Keratinocyte (primary cell): ENCODE results near the gene SDF2L1. TPM values are rescaled to one million over a fixed set of nuclear protein-coding genes. Genes with fewer than 3 reads are reported as not detected.

Source experiments
- DNase-seq: peaks from one replicate; pipeline ENCODE4 v3.0.0-alpha.2; 2011; ENCODE audit warnings: low read depth, missing footprints, low spot score
- FAIRE-seq: peaks from 2 replicates; lab custom pipeline; 2011; peaks lifted over from hg19 to GRCh38; lab: Jason Lieb, UNC
- H2AFZ ChIP-seq: 2 replicates; pipeline ENCODE4 v1.6.0; 2012; ENCODE audit warnings: low read length, control low read depth, inconsistent platforms; ENCODE audit not compliant: control insufficient read depth
- H3K27ac ChIP-seq: 2 replicates; pipeline ENCODE4 v1.5.1; 2011; ENCODE audit warnings: low read length; ENCODE audit not compliant: control insufficient read depth, insufficient read depth
- H3K27me3 ChIP-seq: 3 replicates; pipeline ENCODE4 v1.6.0; 2011; ENCODE audit warnings: low read length; ENCODE audit not compliant: control insufficient read depth, insufficient read depth; ENCODE audit errors: extremely low read depth
- H3K36me3 ChIP-seq, 2 experiments: 2 replicates in 1 of 2; 3 replicates in 1 of 2; pipeline ENCODE4 v1.5.1; 2011; ENCODE audit warnings: low read length in 2 of 2, mild to moderate bottlenecking in 1 of 2; ENCODE audit not compliant: control insufficient read depth in 2 of 2, insufficient read depth in 2 of 2; ENCODE audit errors: extremely low read depth in 1 of 2
- H3K4me1 ChIP-seq: 3 replicates; pipeline ENCODE4 v1.5.1; 2011; ENCODE audit warnings: low read length; ENCODE audit not compliant: control insufficient read depth, insufficient read depth; ENCODE audit errors: extremely low read depth
- H3K4me2 ChIP-seq: 3 replicates; pipeline ENCODE4 v1.6.0; 2011; ENCODE audit warnings: low read depth, low read length; ENCODE audit not compliant: control insufficient read depth, insufficient read depth; ENCODE audit errors: extremely low read depth
- H3K4me3 ChIP-seq, 3 experiments: fragments of 200-600 bp in 1 of 3; sonication (generic) in 1 of 3; 2 replicates in 2 of 3; 3 replicates in 1 of 3; pipeline ENCODE4 v1.5.1; 2011 to 2016; ENCODE audit warnings: low read length in 3 of 3, mild to moderate bottlenecking in 3 of 3, control low read depth in 2 of 3, inconsistent platforms in 1 of 3, low read depth in 1 of 3, mixed read lengths in 1 of 3, mixed run types in 1 of 3, moderate library complexity in 1 of 3; ENCODE audit not compliant: control insufficient read depth in 2 of 3, insufficient read depth in 2 of 3; ENCODE audit errors: extremely low read depth in 1 of 3
- H3K79me2 ChIP-seq: 2 replicates; pipeline ENCODE4 v1.6.0; 2012; ENCODE audit warnings: low read length; ENCODE audit not compliant: control insufficient read depth, insufficient read depth
- H3K9ac ChIP-seq: 3 replicates; pipeline ENCODE4 v1.6.0; 2011; ENCODE audit warnings: low read length; ENCODE audit not compliant: control insufficient read depth, insufficient read depth; ENCODE audit errors: extremely low read depth
- H3K9me1 ChIP-seq: 3 replicates; pipeline ENCODE4 v1.6.0; 2011; ENCODE audit warnings: low read length; ENCODE audit not compliant: control insufficient read depth, insufficient read depth; ENCODE audit errors: extremely low read depth
- H3K9me3 ChIP-seq: 2 replicates; pipeline ENCODE4 v1.5.1; 2012; ENCODE audit warnings: low read depth, low read length; ENCODE audit not compliant: control insufficient read depth
- H4K20me1 ChIP-seq: 3 replicates; pipeline ENCODE4 v1.6.0; 2011; ENCODE audit warnings: low read length; ENCODE audit not compliant: control insufficient read depth, insufficient read depth; ENCODE audit errors: extremely low read depth
- CTCF ChIP-seq, 3 experiments: IDR thresholded peaks in 1 of 3; conservative IDR thresholded peaks in 1 of 3; optimal IDR thresholded peaks in 1 of 3; 2 replicates in 2 of 3; 3 replicates in 1 of 3; pipeline versions ENCODE3 to v1.5.1; 2011; ENCODE audit warnings: low read length in 3 of 3, mild to moderate bottlenecking in 3 of 3, moderate library complexity in 2 of 3, control low read depth in 1 of 3, inconsistent platforms in 1 of 3; ENCODE audit not compliant: insufficient read depth in 2 of 3; ENCODE audit errors: extremely low read depth in 1 of 3
- EZH2 ChIP-seq: IDR thresholded peaks from one replicate; pipeline ENCODE4 v1.6.1; 2012; ENCODE audit warnings: inconsistent platforms, mild to moderate bottlenecking, low read length, moderate library complexity
- dilution Hi-C: fragments of 300-500 bp; cut with MboI; formaldehyde crosslinking; loops from one replicate; pipeline ENCODE4 v1.7.0; 2020; ENCODE audit warnings: low sequenced_read_pairs; ENCODE audit not compliant: extremely low pct_ligation_motif_present
- polyA plus RNA-seq, 5 experiments: library from polyadenylated mRNA; depleted of rRNA in 3 of 5; stranded (reverse) in 3 of 5; stranded (forward) in 1 of 5; unstranded in 1 of 5; fragments of >200 nt; gene quantifications; 1 replicate in 1 of 5; 2 replicates in 3 of 5; 3 replicates in 1 of 5; pipeline versions ENCODE4 v1.2.1 to v1.2.3, GENCODE V29; 2011 to 2012; ENCODE audit warnings: missing spikeins in 2 of 5, low read depth in 1 of 5, low replicate concordance in 1 of 5

The SDF2L1 gene
- polyA plus RNA-seq, 1 donor (not counting 4 experiments of a cell fraction or from before 2014, with no cell fraction given), result 25.6 TPM

GRCh38 chr22:21632931-21633330 lies 9.2 kb upstream of the SDF2L1 start:
- no peaks in the 10 kb centered on the region for H3K9me1 ChIP-seq
- H3K79me2 ChIP-seq, result peaks cover 18% of the 10 kb centered on the region
- H3K9me3 ChIP-seq, result no peaks in the 10 kb centered on the region
- H3K4me1 ChIP-seq, result peaks cover 12% of the 10 kb centered on the region
- no peak overlapping the region for H2AFZ ChIP-seq
- FAIRE-seq, result no peak
- no peaks in the 10 kb centered on the region for H3K27me3 ChIP-seq
- no peak overlapping the region for H3K4me2 ChIP-seq
- DNase-seq, result no peak
- dilution Hi-C loops, result no loop called here
- H3K4me3 ChIP-seq, result no peak overlapping the region
- TF ChIP-seq CTCF (optimal IDR thresholded peaks at IDR 0.05 in 1 of 3, IDR thresholded peaks at IDR 0.05 in 1 of 3, conservative IDR thresholded peaks at IDR 0.05 in 1 of 3; ENCODE audit: extremely low read depth in 1 of 3, insufficient read depth in 2 of 3, low read length in 3 of 3) (no peak), EZH2 (no peak)
- no peak overlapping the region for H3K27ac ChIP-seq
- no peak overlapping the region for H3K9ac ChIP-seq
- H4K20me1 ChIP-seq, result no peaks in the 10 kb centered on the region
- H3K36me3 ChIP-seq, result peaks cover 2 to 6% of the 10 kb centered on the region in 2 experiments

DNA sequence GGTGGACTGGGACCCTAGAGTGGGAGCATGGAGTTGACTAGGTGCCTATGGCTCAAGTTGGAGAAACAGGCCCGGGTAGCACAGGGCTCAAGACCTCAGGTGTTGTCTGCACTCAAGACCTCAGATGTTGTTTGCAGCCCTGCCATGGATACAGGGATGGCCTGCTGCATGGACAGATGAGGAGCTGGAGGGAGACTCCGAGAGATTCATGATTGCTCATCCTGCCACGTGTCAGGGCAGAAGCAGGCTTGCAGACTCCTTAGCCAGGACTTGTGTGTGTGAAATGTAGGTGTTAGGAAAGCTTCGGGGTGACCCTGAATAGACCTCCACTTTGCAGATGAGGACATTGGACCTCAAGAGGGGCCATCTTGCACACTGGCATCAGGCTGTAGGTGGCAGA lies 8.6 kb upstream of the SDF2L1 start:
- Histone ChIP-seq H3K27me3 (no peaks in the 10 kb centered on the region), H3K4me2 (no peak overlapping the region), H3K79me2 (peaks cover 13% of the 10 kb centered on the region), H3K36me3 (peaks cover 0 to under 1% of the 10 kb centered on the region in 2 experiments), H3K9me1 (no peaks in the 10 kb centered on the region), H2AFZ (no peak overlapping the region), H3K4me3 (no peak overlapping the region), H4K20me1 (no peaks in the 10 kb centered on the region), H3K9me3 (no peaks in the 10 kb centered on the region), H3K4me1 (peaks cover 7% of the 10 kb centered on the region), H3K9ac (no peak overlapping the region), H3K27ac (no peak overlapping the region)
- FAIRE-seq (peak; percentile 63), DNase-seq (no peak)
- dilution Hi-C loops, result no loop called here
- TF ChIP-seq EZH2 (no peak), CTCF (optimal IDR thresholded peaks at IDR 0.05 in 1 of 3, IDR thresholded peaks at IDR 0.05 in 1 of 3, conservative IDR thresholded peaks at IDR 0.05 in 1 of 3; ENCODE audit: extremely low read depth in 1 of 3, insufficient read depth in 2 of 3, low read length in 3 of 3) (no peak)
